ENCODE results near the gene BEAN1.

BEAN1 gene

GRCh38 chr16:66420396-66420795 is 6.7 kb upstream of the BEAN1 start:
- no peak for DNase-seq

- DNase-seq: no peak
Measured at GRCh38 chr16:66421891-66422290, 5.2 kb upstream of the BEAN1 start.

- DNase-seq: no peak
Measured at GRCh38 chr16:66422366-66422765, 4.7 kb upstream of the BEAN1 start.

- DNase-seq: no peak
Measured at GRCh38 chr16:66423177-66423576, 3.9 kb upstream of the BEAN1 start.

- no peak for DNase-seq
Measured at GRCh38 chr16:66425651-66426050, 1.4 kb upstream of the BEAN1 start.

- DNase-seq: no peak
Measured at GRCh38 chr16:66426112-66427035, 721 bp upstream of the BEAN1 start.

- no peak for DNase-seq
Measured at GRCh38 chr16:66427871-66428681, 981 bp downstream of the BEAN1 start.

- no peak for DNase-seq
Measured at GRCh38 chr16:66428682-66429251, 1.7 kb downstream of the BEAN1 start.

- no peak for DNase-seq
Measured at GRCh38 chr16:66429290-66429962, 2.3 kb downstream of the BEAN1 start.

- DNase-seq: no peak
Measured at GRCh38 chr16:66430214-66430613, 3.1 kb downstream of the BEAN1 start.

GRCh38 chr16:66431760-66432159 is 4.7 kb downstream of the BEAN1 start:
- DNase-seq: no peak

GRCh38 chr16:66432429-66432828 is 5.3 kb downstream of the BEAN1 start:
- DNase-seq: no peak

- DNase-seq: no peak
Measured at GRCh38 chr16:66434619-66435430, 7.7 kb downstream of the BEAN1 start.

GRCh38 chr16:66435896-66436295 is 8.8 kb downstream of the BEAN1 start:
- no peak for DNase-seq

GRCh38 chr16:66437391-66437945 is 10.4 kb downstream of the BEAN1 start:
- no peak for DNase-seq

GRCh38 chr16:66438536-66438935 is 11.4 kb downstream of the BEAN1 start:
- DNase-seq: no peak

- DNase-seq: no peak
Measured at GRCh38 chr16:66439051-66439730, 12.1 kb downstream of the BEAN1 start.

GRCh38 chr16:66440271-66440802 is 13.2 kb downstream of the BEAN1 start:
- no peak for DNase-seq

GRCh38 chr16:66440970-66441369 is 13.9 kb downstream of the BEAN1 start:
- DNase-seq: no peak

GRCh38 chr16:66441586-66442375 is 14.7 kb downstream of the BEAN1 start:
- DNase-seq: no peak

All from NCI-H2227 treated with DMSO at 0.1 percent for 48 hours (cell line).